Activated CD4-positive, alpha-beta T cell treated with anti-CD3 and anti-CD28 coated beads, Interleukin-2, Interleukin-6, amounts not matched to agents 100 ng/mL and 50 ng/mL, durations not matched to agents 16 hours and 8 hours (primary cell): ENCODE measurements around the gene GLRX.
A peak's percentile ranks its signal among the peaks of the same experiment; 100 is the strongest.
"Not testable (repeated sequence)": the region's sequence is repeated elsewhere in the genome, so short reads cannot be mapped to it uniquely, and the experiment has no call there.

Experiments used
- DNase-seq: peaks from one replicate; pipeline ENCODE4 v3.0.0-alpha.2; 2020

The GLRX gene

GRCh38 chr5:95851141-95851540 is 28.6 kb upstream of the GLRX start:
- DNase-seq: not testable (repeated sequence)

- no peak for DNase-seq
Observed at GRCh38 chr5:95850391-95850894, 27.9 kb upstream of the GLRX start.

- DNase-seq: no peak
Observed at GRCh38 chr5:95848701-95849100, 26.2 kb upstream of the GLRX start.

GRCh38 chr5:95847261-95847592 is 24.7 kb upstream of the GLRX start:
- no peak for DNase-seq

- peak; percentile 80 for DNase-seq
Observed at GRCh38 chr5:95846554-95847260, 24.2 kb upstream of the GLRX start.

- no peak for DNase-seq
Observed at GRCh38 chr5:95845391-95845790, 22.9 kb upstream of the GLRX start.

GRCh38 chr5:95843733-95844223 is 21.3 kb upstream of the GLRX start:
- no peak for DNase-seq

- peak; percentile 92 for DNase-seq
Observed at GRCh38 chr5:95842854-95843544, 20.5 kb upstream of the GLRX start.

GRCh38 chr5:95841914-95842812 is 19.6 kb upstream of the GLRX start:
- DNase-seq: no peak

GRCh38 chr5:95840956-95841705 is 18.6 kb upstream of the GLRX start:
- DNase-seq: no peak

- DNase-seq: no peak
Observed at GRCh38 chr5:95839658-95840057, 17.1 kb upstream of the GLRX start.

- no peak for DNase-seq
Observed at GRCh38 chr5:95838556-95838955, 16.0 kb upstream of the GLRX start.

GRCh38 chr5:95838001-95838520 is 15.5 kb upstream of the GLRX start:
- no peak for DNase-seq

- no peak for DNase-seq
Observed at GRCh38 chr5:95837492-95837891, 15.0 kb upstream of the GLRX start.

GRCh38 chr5:95836971-95837370 is 14.4 kb upstream of the GLRX start:
- DNase-seq: not testable (repeated sequence)

- peak; percentile 42 for DNase-seq
Observed at GRCh38 chr5:95836544-95836943, 14.0 kb upstream of the GLRX start.

- peak; percentile 49 for DNase-seq
Observed at GRCh38 chr5:95835682-95836385, 13.3 kb upstream of the GLRX start.

GRCh38 chr5:95832664-95833063 is 10.1 kb upstream of the GLRX start:
- DNase-seq: no peak

- DNase-seq: no peak
Observed at GRCh38 chr5:95830226-95830625, 7.7 kb upstream of the GLRX start.

GRCh38 chr5:95827892-95828246 is 5.3 kb upstream of the GLRX start:
- DNase-seq: no peak
